CD14-positive monocyte (primary cell): ENCODE measurements around the gene PRKG2. TPM values are rescaled to one million over a fixed set of nuclear protein-coding genes. Genes with fewer than 3 reads are reported as not detected.
"Not testable (repeated sequence)": the region's sequence is repeated elsewhere in the genome, so short reads cannot be mapped to it uniquely, and the experiment has no call there.

Source experiments
- DNase-seq, 3 donors: peaks; one replicate each; pipeline ENCODE4 v3.0.0-alpha.2; 2011 to 2022
- H2AFZ ChIP-seq: 2 replicates; pipeline ENCODE4 v1.6.0; 2012; ENCODE audit warnings: mild to moderate bottlenecking, low read depth, low read length, inconsistent platforms; ENCODE audit not compliant: insufficient read depth, poor library complexity, severe bottlenecking
- H3K27ac ChIP-seq, 2 donors: 1 replicate in 1 of 2; 2 replicates in 1 of 2; pipeline ENCODE4 v1.5.1; 2012 to 2013; ENCODE audit warnings: low read length in 2 of 2, control low read depth in 1 of 2, inconsistent platforms in 1 of 2, low read depth in 1 of 2, mild to moderate bottlenecking in 1 of 2
- H3K27me3 ChIP-seq, 2 donors: one replicate each; pipeline versions ENCODE4 v1.6.0 to v1.6.1; 2011 to 2013; ENCODE audit warnings: low read length in 2 of 2; ENCODE audit not compliant: control insufficient read depth in 2 of 2, insufficient read depth in 2 of 2
- H3K36me3 ChIP-seq, 2 donors: replicated peaks in 1 of 2; 1 replicate in 1 of 2; 2 replicates in 1 of 2; pipeline versions ENCODE4 v1.5.1 to v1.6.1; 2012 to 2013; ENCODE audit warnings: low read length in 2 of 2, control low read depth in 1 of 2, inconsistent platforms in 1 of 2, mild to moderate bottlenecking in 1 of 2; ENCODE audit not compliant: insufficient read depth in 2 of 2, control insufficient read depth in 1 of 2
- H3K4me1 ChIP-seq, 2 donors: 1 replicate in 1 of 2; 2 replicates in 1 of 2; pipeline versions ENCODE4 v1.5.1 to v1.6.1; 2012 to 2013; ENCODE audit warnings: low read length in 2 of 2, control low read depth in 1 of 2, inconsistent platforms in 1 of 2, mild to moderate bottlenecking in 1 of 2, moderate library complexity in 1 of 2; ENCODE audit not compliant: insufficient read depth in 2 of 2, control insufficient read depth in 1 of 2
- H3K4me2 ChIP-seq: replicated peaks from 2 replicates; pipeline ENCODE3; 2012; ENCODE audit warnings: low read length, moderate library complexity, mild to moderate bottlenecking; ENCODE audit not compliant: poor library complexity, severe bottlenecking; ENCODE audit errors: extremely low read depth
- H3K4me3 ChIP-seq, 3 experiments: fragments of 200-600 bp in 1 of 3; sonication (generic) in 1 of 3; replicated peaks in 1 of 3; 1 replicate in 2 of 3; 2 replicates in 1 of 3; pipeline ENCODE4 v1.5.1; 2011 to 2013; ENCODE audit warnings: low read length in 3 of 3, mild to moderate bottlenecking in 3 of 3, control low read depth in 2 of 3, low read depth in 2 of 3, inconsistent platforms in 1 of 3, moderate library complexity in 1 of 3
- H3K79me2 ChIP-seq: 2 replicates; pipeline ENCODE4 v1.6.0; 2012; ENCODE audit warnings: mild to moderate bottlenecking, control low read depth, inconsistent platforms, low read length, moderate library complexity; ENCODE audit not compliant: insufficient read depth
- H3K9ac ChIP-seq: 2 replicates; pipeline ENCODE4 v1.6.0; 2017; ENCODE audit warnings: low read length, mild to moderate bottlenecking; ENCODE audit not compliant: insufficient read depth, poor library complexity, severe bottlenecking
- H3K9me3 ChIP-seq, 2 donors: replicated peaks in 1 of 2; 1 replicate in 1 of 2; 2 replicates in 1 of 2; pipeline versions ENCODE4 v1.5.1 to v1.6.1; 2012 to 2013; ENCODE audit warnings: low read length in 2 of 2, control low read depth in 1 of 2; ENCODE audit not compliant: control insufficient read depth in 1 of 2, insufficient read depth in 1 of 2
- H4K20me1 ChIP-seq: 2 replicates; pipeline ENCODE4 v1.6.0; 2012; ENCODE audit warnings: mild to moderate bottlenecking, low read length, control low read depth, moderate library complexity; ENCODE audit not compliant: insufficient read depth
- H3K27ac Mint-ChIP-seq, 7 donors: one replicate each; pipeline ENCODE4 v1.8.0; 2020; ENCODE audit warnings: mild to moderate bottlenecking in 7 of 7, mixed read lengths in 7 of 7, moderate library complexity in 6 of 7, inconsistent platforms in 2 of 7
- H3K27me3 Mint-ChIP-seq, 3 donors: one replicate each; pipeline ENCODE4 v1.8.0; 2021 to 2022; ENCODE audit warnings: low read depth in 3 of 3, mild to moderate bottlenecking in 3 of 3, mixed read lengths in 3 of 3, moderate library complexity in 3 of 3, inconsistent platforms in 1 of 3
- H3K36me3 Mint-ChIP-seq, 2 donors: one replicate each; pipeline ENCODE4 v1.8.0; 2020; ENCODE audit warnings: mixed read lengths in 2 of 2, inconsistent platforms in 1 of 2, mild to moderate bottlenecking in 1 of 2
- H3K4me1 Mint-ChIP-seq: one replicate; pipeline ENCODE4 v1.8.0; 2020; ENCODE audit warnings: mild to moderate bottlenecking, mixed read lengths
- H3K4me3 Mint-ChIP-seq, 2 donors: one replicate each; pipeline ENCODE4 v1.8.0; 2020; ENCODE audit warnings: mild to moderate bottlenecking in 2 of 2, mixed read lengths in 2 of 2, moderate library complexity in 1 of 2
- H3K9me3 Mint-ChIP-seq, 7 donors: one replicate each; pipeline ENCODE4 v1.8.0; 2020 to 2022; ENCODE audit warnings: mixed read lengths in 7 of 7, mild to moderate bottlenecking in 6 of 7, moderate library complexity in 6 of 7, inconsistent platforms in 2 of 7
- WGBS: methylation state at CpG from one replicate; pipeline ENCODE4 v1.1.5; 2013; ENCODE audit warnings: missing lambda C conversion rate; ENCODE audit not compliant: insufficient coverage; 5-methylcytosine and 5-hydroxymethylcytosine counted together
- intact Hi-C, 2 donors: fragments of 100-400 bp; cut with micrococcal nuclease; formaldehyde crosslinking; loops; one replicate each; pipeline versions ENCODE4 v1.15.0 to v1.15.1; 2023
- polyA plus RNA-seq, 3 donors: library from polyadenylated mRNA; depleted of rRNA in 1 of 3; unstranded in 2 of 3; stranded (reverse) in 1 of 3; fragments of 300-500 nt in 2 of 3; fragments of >200 nt in 1 of 3; fragmentation: Illumina TruSeq in 2 of 3; gene quantifications; 1 replicate in 2 of 3; 2 replicates in 1 of 3; pipeline ENCODE4 v1.2.3, GENCODE V29; 2012 to 2021
- TF ChIP-seq, protein P1 (sequence below): fragments of 200-600 bp; IDR thresholded peaks from one replicate; pipeline ENCODE4 v1.8.0; 2022; ENCODE audit warnings: antibody characterized with exemption, mild to moderate bottlenecking

The PRKG2 gene
- polyA plus RNA-seq, 3 donors = 0.10 TPM; not detected in 2

DNA sequence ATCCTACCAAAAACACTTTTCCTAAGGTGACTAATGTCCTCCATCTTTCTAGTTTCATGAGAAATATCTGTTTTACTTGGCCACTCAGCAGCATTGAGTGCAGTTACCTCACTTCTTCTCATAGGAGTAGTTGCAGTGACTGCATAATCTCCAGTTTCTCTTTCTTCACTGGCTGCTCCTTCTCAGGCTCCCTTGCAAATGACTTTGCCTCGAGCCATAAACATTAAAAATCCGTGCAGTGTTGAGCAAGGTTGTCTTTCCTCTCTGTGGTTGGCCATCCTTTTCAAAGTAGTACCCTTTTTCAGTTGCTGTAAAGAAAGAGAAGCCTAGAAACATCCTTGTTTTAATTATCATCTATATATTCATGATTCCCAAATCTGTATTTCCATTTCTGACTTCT, 10.2 kb upstream of the PRKG2 start:
- no peaks in the 10 kb centered on the region for H3K4me1 ChIP-seq
- Mint-ChIP-seq H3K27ac (no peak overlapping the region), H3K36me3 (no peaks in the 10 kb centered on the region), H3K4me1 (no peaks in the 10 kb centered on the region), H3K4me3 (no peak overlapping the region), H3K27me3 (peaks cover 0 to 2% (median 0%) of the 10 kb centered on the region in 3 donors), H3K9me3 (peaks cover 0 to 8% (median 4%) of the 10 kb centered on the region in 7 donors)
- no peak overlapping the region for H3K9ac ChIP-seq
- H3K27me3 ChIP-seq = no peaks in the 10 kb centered on the region
- no CpG with 5 or more reads among the region's 2 CpGs for WGBS
- H3K4me3 ChIP-seq = no peak overlapping the region
- no peak for DNase-seq
- no peaks in the 10 kb centered on the region for H4K20me1 ChIP-seq
- H3K9me3 ChIP-seq = peaks cover 0 to 3% of the 10 kb centered on the region in 2 donors
- TF ChIP-seq, protein P1, sequence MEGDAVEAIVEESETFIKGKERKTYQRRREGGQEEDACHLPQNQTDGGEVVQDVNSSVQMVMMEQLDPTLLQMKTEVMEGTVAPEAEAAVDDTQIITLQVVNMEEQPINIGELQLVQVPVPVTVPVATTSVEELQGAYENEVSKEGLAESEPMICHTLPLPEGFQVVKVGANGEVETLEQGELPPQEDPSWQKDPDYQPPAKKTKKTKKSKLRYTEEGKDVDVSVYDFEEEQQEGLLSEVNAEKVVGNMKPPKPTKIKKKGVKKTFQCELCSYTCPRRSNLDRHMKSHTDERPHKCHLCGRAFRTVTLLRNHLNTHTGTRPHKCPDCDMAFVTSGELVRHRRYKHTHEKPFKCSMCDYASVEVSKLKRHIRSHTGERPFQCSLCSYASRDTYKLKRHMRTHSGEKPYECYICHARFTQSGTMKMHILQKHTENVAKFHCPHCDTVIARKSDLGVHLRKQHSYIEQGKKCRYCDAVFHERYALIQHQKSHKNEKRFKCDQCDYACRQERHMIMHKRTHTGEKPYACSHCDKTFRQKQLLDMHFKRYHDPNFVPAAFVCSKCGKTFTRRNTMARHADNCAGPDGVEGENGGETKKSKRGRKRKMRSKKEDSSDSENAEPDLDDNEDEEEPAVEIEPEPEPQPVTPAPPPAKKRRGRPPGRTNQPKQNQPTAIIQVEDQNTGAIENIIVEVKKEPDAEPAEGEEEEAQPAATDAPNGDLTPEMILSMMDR = no peak
- intact Hi-C loops = no loop called here
- no peak overlapping the region for H3K27ac ChIP-seq
- no peak overlapping the region for H2AFZ ChIP-seq
- H3K36me3 ChIP-seq = no peaks in the 10 kb centered on the region
- no peaks in the 10 kb centered on the region for H3K79me2 ChIP-seq
- no peak overlapping the region for H3K4me2 ChIP-seq

DNA sequence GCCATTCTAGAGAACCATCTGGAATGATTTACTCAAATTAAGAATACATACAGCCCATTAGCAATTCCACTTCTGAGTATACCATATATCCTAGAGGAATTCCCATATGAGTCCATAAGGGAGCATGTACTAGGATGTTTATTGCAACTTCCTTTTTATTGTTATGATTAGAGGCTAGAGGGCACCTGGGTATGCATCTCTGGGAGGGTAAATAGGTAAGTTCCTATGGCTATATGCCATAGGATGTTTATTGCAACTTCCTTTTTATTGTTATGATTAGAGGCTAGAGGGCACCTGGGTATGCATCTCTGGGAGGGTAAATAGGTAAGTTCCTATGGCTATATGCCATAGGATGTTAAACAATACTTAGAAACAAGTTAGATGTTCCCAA, 7.1 kb upstream of the PRKG2 start:
- H3K4me1 Mint-ChIP-seq, H2AFZ ChIP-seq, H3K4me3 ChIP-seq: not testable (repeated sequence)

More for the DNA sequence above, 7.1 kb upstream of the PRKG2 start:
- intact Hi-C loops, DNase-seq, H3K27ac Mint-ChIP-seq, H3K9me3 Mint-ChIP-seq, H3K27me3 Mint-ChIP-seq, H3K4me3 Mint-ChIP-seq, H3K36me3 Mint-ChIP-seq, H3K9ac ChIP-seq, H3K27ac ChIP-seq, H3K9me3 ChIP-seq, H3K27me3 ChIP-seq, H3K4me2 ChIP-seq, H3K79me2 ChIP-seq, H3K36me3 ChIP-seq, H4K20me1 ChIP-seq, H3K4me1 ChIP-seq: not testable (repeated sequence)
